SU-DHL-6 (cell line): ENCODE results near the gene KCTD6.

Source experiments
- H2AFZ ChIP-seq: fragments of 200-600 bp; sonication (generic); 2 replicates; pipeline ENCODE4 v1.6.1; 2014; ENCODE audit warnings: low read depth, mild to moderate bottlenecking, moderate library complexity, mixed read lengths, antibody characterized with exemption, low read length; ENCODE audit not compliant: severe bottlenecking
- H3F3A ChIP-seq: fragments of 200-600 bp; shearing (Covaris generic); 2 replicates; pipeline ENCODE4 v1.6.0; 2016; ENCODE audit warnings: antibody characterized with exemption, mild to moderate bottlenecking; ENCODE audit not compliant: insufficient read depth
- H3K27ac ChIP-seq: fragments of 200-600 bp; sonication (generic); 2 replicates; pipeline ENCODE4 v1.5.1; 2016; ENCODE audit warnings: low read depth, mild to moderate bottlenecking, low read length, moderate library complexity, mixed read lengths
- H3K27me3 ChIP-seq: fragments of 200-600 bp; sonication (generic), shearing (Covaris generic); 2 replicates; pipeline ENCODE4 v1.6.0; 2014; ENCODE audit warnings: mild to moderate bottlenecking, low read length
- H3K36me3 ChIP-seq: fragments of 200-600 bp; sonication (generic); 2 replicates; pipeline ENCODE4 v1.6.1; 2014; ENCODE audit warnings: mild to moderate bottlenecking, low read length, mixed read lengths
- H3K4me2 ChIP-seq: fragments of 300-600, 200-600 bp; shearing (Covaris generic), sonication (generic); 2 replicates; pipeline ENCODE4 v1.6.0; 2014; ENCODE audit warnings: low read length, low read depth, mild to moderate bottlenecking; ENCODE audit not compliant: poor library complexity, severe bottlenecking
- H3K4me3 ChIP-seq: fragments of 200-600 bp; sonication (generic); 2 replicates; pipeline ENCODE4 v1.5.1; 2014; ENCODE audit warnings: antibody characterized with exemption, low read length, mild to moderate bottlenecking, mixed read lengths; ENCODE audit not compliant: insufficient read depth, poor library complexity, severe bottlenecking
- H3K79me2 ChIP-seq: fragments of 200-600 bp; sonication (generic); 2 replicates; pipeline ENCODE4 v1.6.1; 2014; ENCODE audit warnings: mild to moderate bottlenecking, low read length, moderate library complexity; ENCODE audit not compliant: insufficient read depth
- H3K9ac ChIP-seq: fragments of 200-600 bp; sonication (generic); 2 replicates; pipeline ENCODE4 v1.7.0; 2014; ENCODE audit warnings: mild to moderate bottlenecking, low read length
- H3K9me2 ChIP-seq: fragments of 200-600 bp; sonication (generic); replicated peaks from 2 replicates; pipeline ENCODE4 v1.6.1; 2014; ENCODE audit warnings: low read length; ENCODE audit not compliant: insufficient read depth
- H3K9me3 ChIP-seq: fragments of 200-600 bp; sonication (generic); 2 replicates; pipeline ENCODE4 v1.6.1; 2014; ENCODE audit warnings: low read length, mixed read lengths; ENCODE audit not compliant: insufficient read depth
- H4K20me1 ChIP-seq: fragments of 200-600 bp; sonication (generic); 2 replicates; pipeline ENCODE4 v1.6.1; 2014; ENCODE audit warnings: low read depth, mild to moderate bottlenecking, antibody characterized with exemption, low read length, moderate library complexity, mixed read lengths
- CTCF ChIP-seq: fragments of 200-600 bp; sonication (generic); IDR thresholded peaks from one replicate; pipeline ENCODE4 v1.5.1; 2017; ENCODE audit warnings: antibody characterized with exemption, mild to moderate bottlenecking, low read length, moderate library complexity; ENCODE audit not compliant: insufficient read depth, poor library complexity, severe bottlenecking
- EZH2phosphoT487 ChIP-seq: fragments of 200-600 bp; sonication (generic), shearing (Covaris generic); conservative IDR thresholded peaks from 2 replicates; pipeline ENCODE4 v1.6.1; 2018; ENCODE audit warnings: mild to moderate bottlenecking, antibody characterized with exemption, low read length, moderate library complexity, mixed read lengths

The KCTD6 gene

GRCh38 chr3:58540176-58540858 is 48.4 kb downstream of the KCTD6 start:
- H3K27ac ChIP-seq: no peak overlapping the region
- no peak overlapping the region for H3K4me3 ChIP-seq
- no peaks in the 10 kb centered on the region for H3F3A ChIP-seq
- no peak for TF ChIP-seq CTCF
- no peaks in the 10 kb centered on the region for H3K27me3 ChIP-seq
- H3K9ac ChIP-seq: no peak overlapping the region
- H3K36me3 ChIP-seq: no peaks in the 10 kb centered on the region
- no peaks in the 10 kb centered on the region for H3K9me2 ChIP-seq
- H4K20me1 ChIP-seq: no peaks in the 10 kb centered on the region
- H3K79me2 ChIP-seq: no peaks in the 10 kb centered on the region
- no peaks in the 10 kb centered on the region for H3K9me3 ChIP-seq
- no peak overlapping the region for H2AFZ ChIP-seq
- no peak overlapping the region for H3K4me2 ChIP-seq

GRCh38 chr3:58544541-58544940 is 52.6 kb downstream of the KCTD6 start:
- H4K20me1 ChIP-seq: no peaks in the 10 kb centered on the region
- H3K4me3 ChIP-seq: no peak overlapping the region
- TF ChIP-seq CTCF: no peak
- no peak for TF ChIP-seq EZH2phosphoT487
- H3K79me2 ChIP-seq: no peaks in the 10 kb centered on the region
- no peaks in the 10 kb centered on the region for H3F3A ChIP-seq
- no peaks in the 10 kb centered on the region for H3K27me3 ChIP-seq
- no peak overlapping the region for H3K9ac ChIP-seq
- H3K9me3 ChIP-seq: no peaks in the 10 kb centered on the region
- no peak overlapping the region for H3K4me2 ChIP-seq
- no peak overlapping the region for H3K27ac ChIP-seq
- H3K36me3 ChIP-seq: no peaks in the 10 kb centered on the region
- H3K9me2 ChIP-seq: no peaks in the 10 kb centered on the region
- H2AFZ ChIP-seq: no peak overlapping the region

GRCh38 chr3:58551636-58552180 is 59.8 kb downstream of the KCTD6 start:
- H3F3A ChIP-seq: no peaks in the 10 kb centered on the region
- H3K4me3 ChIP-seq: no peak overlapping the region
- no peak for TF ChIP-seq EZH2phosphoT487
- TF ChIP-seq CTCF: no peak
- H3K4me2 ChIP-seq: no peak overlapping the region
- H2AFZ ChIP-seq: no peak overlapping the region
- H3K36me3 ChIP-seq: no peaks in the 10 kb centered on the region
- H3K9ac ChIP-seq: no peak overlapping the region
- no peak overlapping the region for H3K27ac ChIP-seq
- H3K79me2 ChIP-seq: no peaks in the 10 kb centered on the region
- H3K27me3 ChIP-seq: no peaks in the 10 kb centered on the region
- H3K9me2 ChIP-seq: no peaks in the 10 kb centered on the region
- no peaks in the 10 kb centered on the region for H3K9me3 ChIP-seq
- H4K20me1 ChIP-seq: no peaks in the 10 kb centered on the region
